Fibroblast of villous mesenchyme (primary cell): Measurements from ENCODE around the gene GLS. TPM values are rescaled to one million over a fixed set of nuclear protein-coding genes. Genes with fewer than 3 reads are reported as not detected.
"Not testable (repeated sequence)": the region's sequence is repeated elsewhere in the genome, so short reads cannot be mapped to it uniquely, and the experiment has no call there.

ENCODE experiments used
- DNase-seq: peaks from one replicate; pipeline ENCODE4 v3.0.0-alpha.2; 2010; ENCODE audit warnings: low read depth
- H3K4me3 ChIP-seq: 2 replicates; pipeline ENCODE4 v1.5.1; 2011; ENCODE audit warnings: low read depth, mild to moderate bottlenecking, low read length
- total RNA-seq: library from RNA; depleted of rRNA; stranded (reverse); fragments of >200 nt; gene quantifications from 2 replicates; pipeline ENCODE4 v1.2.3, GENCODE V29; 2012
- TF ChIP-seq, protein P1 (sequence below): IDR thresholded peaks from 2 replicates; pipeline ENCODE4 v1.5.1; 2012; ENCODE audit warnings: low read depth, mild to moderate bottlenecking, low read length; ENCODE audit not compliant: insufficient read depth

GLS gene
- total RNA-seq, 1 donor, result 519 TPM

DNA sequence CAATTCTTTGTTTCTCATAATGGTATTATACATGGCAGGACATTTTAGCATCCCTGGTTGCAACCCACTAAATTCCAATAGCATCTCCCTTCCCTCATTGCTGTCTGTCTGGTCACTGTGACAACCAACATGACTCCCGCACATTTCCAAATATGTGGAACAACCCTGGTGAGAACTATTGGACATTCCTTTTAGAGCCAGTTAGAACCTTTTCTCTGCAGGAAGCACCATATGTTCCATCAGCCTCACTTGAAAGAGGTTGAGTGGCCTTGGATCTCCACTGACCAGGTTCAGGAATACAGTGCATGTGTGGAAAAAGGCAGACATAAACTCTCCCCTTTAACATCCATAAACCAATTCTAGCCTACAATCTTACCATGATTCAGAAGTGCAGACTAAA, 25.9 kb upstream of the GLS start:
- no peak for DNase-seq
- no peak overlapping the region for H3K4me3 ChIP-seq
- TF ChIP-seq, protein P1, sequence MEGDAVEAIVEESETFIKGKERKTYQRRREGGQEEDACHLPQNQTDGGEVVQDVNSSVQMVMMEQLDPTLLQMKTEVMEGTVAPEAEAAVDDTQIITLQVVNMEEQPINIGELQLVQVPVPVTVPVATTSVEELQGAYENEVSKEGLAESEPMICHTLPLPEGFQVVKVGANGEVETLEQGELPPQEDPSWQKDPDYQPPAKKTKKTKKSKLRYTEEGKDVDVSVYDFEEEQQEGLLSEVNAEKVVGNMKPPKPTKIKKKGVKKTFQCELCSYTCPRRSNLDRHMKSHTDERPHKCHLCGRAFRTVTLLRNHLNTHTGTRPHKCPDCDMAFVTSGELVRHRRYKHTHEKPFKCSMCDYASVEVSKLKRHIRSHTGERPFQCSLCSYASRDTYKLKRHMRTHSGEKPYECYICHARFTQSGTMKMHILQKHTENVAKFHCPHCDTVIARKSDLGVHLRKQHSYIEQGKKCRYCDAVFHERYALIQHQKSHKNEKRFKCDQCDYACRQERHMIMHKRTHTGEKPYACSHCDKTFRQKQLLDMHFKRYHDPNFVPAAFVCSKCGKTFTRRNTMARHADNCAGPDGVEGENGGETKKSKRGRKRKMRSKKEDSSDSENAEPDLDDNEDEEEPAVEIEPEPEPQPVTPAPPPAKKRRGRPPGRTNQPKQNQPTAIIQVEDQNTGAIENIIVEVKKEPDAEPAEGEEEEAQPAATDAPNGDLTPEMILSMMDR, result no peak

DNA sequence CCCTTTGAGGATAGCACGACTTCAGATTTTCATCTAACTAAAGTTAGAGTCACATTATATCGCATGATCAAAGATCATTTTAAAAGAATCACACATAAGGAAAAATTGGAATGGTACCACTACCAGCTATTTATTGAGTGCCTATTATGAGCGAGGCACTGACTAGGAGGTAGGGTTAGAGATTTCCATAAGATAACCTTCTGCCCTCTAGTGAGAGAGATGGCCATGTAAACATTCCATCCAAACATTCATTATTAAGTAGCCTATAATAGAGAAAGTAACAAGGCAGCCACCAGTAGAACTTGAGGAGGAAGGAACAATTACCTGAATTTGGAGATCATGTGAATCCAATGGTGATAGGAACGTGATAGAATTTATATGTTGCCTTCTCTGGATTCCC, 25.4 kb upstream of the GLS start:
- no peak overlapping the region for H3K4me3 ChIP-seq
- no peak for DNase-seq
- TF ChIP-seq, protein P1, result no peak

DNA sequence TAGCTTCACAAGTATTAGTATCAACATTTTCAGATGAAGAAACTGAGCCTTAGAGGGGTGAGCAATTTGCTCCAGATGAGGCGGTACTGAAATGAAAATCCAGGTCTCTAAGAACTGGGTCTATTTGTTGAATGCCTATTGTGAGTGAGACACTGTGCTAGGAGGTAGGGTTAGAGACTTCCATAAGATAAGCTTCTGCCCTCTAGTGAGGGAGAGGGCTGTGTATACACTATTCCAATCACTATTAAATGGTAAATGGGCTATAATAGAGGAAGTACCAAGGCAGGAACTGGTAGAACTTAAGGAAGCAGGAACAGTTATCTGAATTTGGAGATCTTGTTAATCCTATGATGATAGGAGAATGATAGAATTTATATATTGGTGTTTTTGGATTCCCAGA, 23.6 kb upstream of the GLS start:
- no peak for DNase-seq
- H3K4me3 ChIP-seq, result no peak overlapping the region
- TF ChIP-seq, protein P1, result peak; percentile 20

DNA sequence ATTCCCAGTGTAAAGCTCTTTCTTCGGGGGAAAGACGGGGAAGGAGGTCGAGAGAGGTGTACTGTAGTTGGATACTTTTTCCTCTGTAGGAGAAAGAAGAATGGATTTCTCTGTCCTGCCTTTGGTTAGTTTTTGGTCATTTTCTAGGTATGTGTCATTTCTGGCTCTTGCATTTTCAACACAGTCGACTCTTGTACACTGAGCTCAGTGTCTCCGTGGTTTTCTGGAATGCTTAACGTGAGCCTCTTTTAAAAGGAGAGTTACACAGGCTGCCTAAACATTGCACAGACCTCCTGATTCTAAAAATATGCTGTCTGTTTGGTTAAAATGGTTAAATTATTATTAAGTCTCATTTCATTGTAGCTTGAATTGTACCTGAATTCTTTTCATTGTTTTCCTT, 21.8 kb upstream of the GLS start:
- no peak overlapping the region for H3K4me3 ChIP-seq
- TF ChIP-seq, protein P1, result no peak
- DNase-seq, result peak; percentile 79

DNA sequence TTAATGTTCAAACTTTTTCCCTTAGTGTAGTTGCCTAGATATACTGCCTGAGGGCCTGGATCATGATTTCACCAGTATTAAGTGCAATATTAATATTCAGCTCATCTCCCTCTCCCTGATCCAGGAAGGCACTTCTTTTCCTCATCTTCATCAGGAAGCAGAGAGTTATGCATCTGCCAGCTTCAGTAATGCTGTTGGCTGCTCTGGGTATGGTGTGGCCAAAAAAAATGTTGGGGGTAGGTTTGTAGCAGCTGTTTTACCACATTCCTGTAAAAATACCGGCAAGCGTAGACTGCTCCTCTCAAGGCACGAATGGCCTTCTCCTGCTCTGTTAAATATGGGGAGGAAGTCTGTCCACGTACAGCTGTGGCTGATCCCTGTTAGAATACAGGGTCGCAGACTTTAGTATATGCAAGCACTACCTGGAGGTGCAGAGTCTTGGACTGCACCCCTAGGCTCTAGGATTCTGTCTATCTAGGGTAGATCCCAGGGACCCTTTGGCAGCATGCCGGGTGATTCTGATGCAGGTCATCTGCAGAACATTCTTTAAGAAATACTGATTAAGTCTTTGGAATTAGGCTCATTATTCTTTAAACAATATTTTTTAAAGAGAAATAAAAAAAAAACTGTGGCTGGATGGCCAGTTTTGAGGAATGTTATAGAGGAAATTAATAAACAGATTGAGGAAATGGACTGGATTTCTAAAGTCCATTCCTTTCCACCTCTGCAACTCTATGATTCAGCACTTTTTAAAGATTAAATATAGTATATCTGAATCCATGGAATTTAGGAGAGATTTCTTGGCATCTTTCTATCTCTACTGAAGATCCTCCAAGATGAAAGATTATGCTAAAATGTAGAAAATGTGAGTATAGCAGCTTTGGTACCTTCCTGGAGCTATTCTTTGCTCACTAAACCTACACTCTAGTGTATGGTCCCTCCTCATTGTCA, 21.0 kb upstream of the GLS start:
- TF ChIP-seq, protein P1, result no peak
- DNase-seq, result peak; percentile 51
- H3K4me3 ChIP-seq, result no peak overlapping the region

DNA sequence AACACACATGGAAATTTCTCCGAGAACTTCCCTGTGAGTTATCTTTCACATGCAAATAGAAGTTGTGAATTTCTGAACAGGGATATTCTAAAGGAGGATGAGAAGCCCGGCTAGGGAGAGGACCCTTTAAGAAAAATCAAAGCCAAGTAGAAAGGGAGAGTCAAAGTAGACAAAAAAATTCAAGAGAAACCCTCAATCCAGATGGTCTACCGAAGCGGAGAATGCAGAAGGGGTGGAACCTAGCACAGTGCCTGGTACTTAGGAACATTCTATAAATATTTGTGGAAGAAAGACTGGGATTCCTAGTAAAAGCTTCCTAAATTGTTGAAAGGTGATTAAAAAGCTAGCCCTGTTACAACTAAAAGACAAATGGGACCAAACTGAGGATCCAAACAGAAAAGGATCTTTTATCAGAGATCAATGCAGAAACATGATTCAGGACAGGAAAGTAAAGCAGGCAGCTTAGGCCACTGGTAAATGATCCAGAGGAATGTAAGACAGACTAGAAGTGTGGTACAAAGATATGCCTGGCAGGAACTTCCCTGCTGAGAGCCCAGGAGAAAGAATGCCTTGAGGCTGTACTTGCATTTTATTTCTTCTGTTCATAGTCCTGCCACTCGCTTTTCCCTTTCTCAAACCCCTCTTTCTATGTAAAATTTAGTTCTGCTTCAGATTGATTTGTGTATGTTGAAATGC, 19.5 kb upstream of the GLS start:
- no peak overlapping the region for H3K4me3 ChIP-seq
- DNase-seq, result peak; percentile 28
- TF ChIP-seq, protein P1, result no peak

DNA sequence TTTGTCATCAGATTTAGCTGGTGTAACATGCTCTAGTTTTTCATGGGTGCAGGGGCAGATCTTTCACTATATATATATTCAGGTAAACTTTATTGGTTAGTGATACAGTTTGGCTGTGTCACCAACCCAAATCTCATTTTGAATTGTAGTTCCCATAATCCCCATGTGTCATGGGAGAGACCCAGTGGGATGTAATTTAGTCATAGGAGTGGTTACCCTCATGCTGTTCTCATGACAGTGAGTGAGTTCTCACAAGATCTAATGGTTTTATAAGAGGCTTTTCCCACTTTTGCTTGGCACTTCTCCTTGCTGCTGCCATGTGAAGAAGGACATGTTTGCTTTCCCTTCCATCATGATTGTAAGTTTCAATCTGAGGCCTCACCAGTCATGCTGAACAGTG, 18.5 kb upstream of the GLS start:
- peak; percentile 18 for DNase-seq
- not testable (repeated sequence) for H3K4me3 ChIP-seq
